GM19395 (cell line): ENCODE results near the gene SUSD6.
"Not testable (repeated sequence)": the region's sequence is repeated elsewhere in the genome, so short reads cannot be mapped to it uniquely, and the experiment has no call there.

ENCODE experiments used
- ATAC-seq: cut with Tn5 transposase; IDR thresholded peaks from one replicate; pipeline ENCODE4 v1.9.1; 2021; ENCODE audit warnings: mild to moderate bottlenecking, moderate library complexity; ENCODE audit not compliant: unreplicated experiment

Gene SUSD6

GRCh38 chr14:69591317-69591716 is 20.1 kb upstream of the SUSD6 start:
- no peak for ATAC-seq

GRCh38 chr14:69593018-69593677 is 18.2 kb upstream of the SUSD6 start:
- ATAC-seq: no peak

GRCh38 chr14:69594846-69595245 is 16.6 kb upstream of the SUSD6 start:
- no peak for ATAC-seq

- ATAC-seq: no peak
These were observed 16.1 kb upstream of the SUSD6 start for GRCh38 chr14:69595336-69595735.

- not testable (repeated sequence) for ATAC-seq
These were observed 12.0 kb upstream of the SUSD6 start for GRCh38 chr14:69599431-69599830.

GRCh38 chr14:69600304-69600891 is 11.0 kb upstream of the SUSD6 start:
- no peak for ATAC-seq

- ATAC-seq: no peak
These were observed 5.7 kb upstream of the SUSD6 start for GRCh38 chr14:69605738-69606137.

- no peak for ATAC-seq
These were observed 4.9 kb upstream of the SUSD6 start for GRCh38 chr14:69606258-69607184.

- no peak for ATAC-seq
These were observed 1.1 kb upstream of the SUSD6 start for GRCh38 chr14:69610020-69610873.

GRCh38 chr14:69610874-69611171 is 573 bp upstream of the SUSD6 start:
- no peak for ATAC-seq

- ATAC-seq: peak; percentile 1
These were observed 802 bp downstream of the SUSD6 start for GRCh38 chr14:69612014-69612782.

- ATAC-seq: no peak
These were observed 1.4 kb downstream of the SUSD6 start for GRCh38 chr14:69612783-69613130.

GRCh38 chr14:69613312-69614073 is 2.1 kb downstream of the SUSD6 start:
- ATAC-seq: no peak

- no peak for ATAC-seq
These were observed 3.2 kb downstream of the SUSD6 start for GRCh38 chr14:69614592-69614991.

- peak; percentile 2 for ATAC-seq
These were observed 3.7 kb downstream of the SUSD6 start for GRCh38 chr14:69615121-69615495.

GRCh38 chr14:69615496-69616407 is 4.4 kb downstream of the SUSD6 start:
- peak; percentile 72 for ATAC-seq

- no peak for ATAC-seq
These were observed 5.0 kb downstream of the SUSD6 start for GRCh38 chr14:69616408-69616773.

GRCh38 chr14:69617796-69618195 is 6.4 kb downstream of the SUSD6 start:
- ATAC-seq: no peak

- no peak for ATAC-seq
These were observed 7.6 kb downstream of the SUSD6 start for GRCh38 chr14:69619012-69619411.
